Pancreas (tissue), 10 donors: ENCODE data around the gene ACVR1C. TPM values are rescaled to one million over a fixed set of nuclear protein-coding genes. Genes with fewer than 3 reads are reported as not detected.

Source experiments
- ATAC-seq, 4 donors: fragments of 200-7000 bp; cut with Tn5 transposase; one replicate each; pipeline versions ENCODE4 v1.8.0 to v1.9.1; 2020; ENCODE audit warnings: mild to moderate bottlenecking in 4 of 4, moderate library complexity in 4 of 4
- DNase-seq, 6 donors: peaks; one replicate each; pipeline ENCODE4 v3.0.0-alpha.2; 2020
- FAIRE-seq: peaks from 2 replicates; lab custom pipeline; 2012; peaks lifted over from hg19 to GRCh38; lab: Jason Lieb, UNC
- H3K27ac ChIP-seq, 4 donors: fragments of 200-600 bp; sonication (generic); 1 replicate in 3 of 4; 2 replicates in 1 of 4; pipeline versions ENCODE4 v1.5.0 to v1.8.0; 2020
- H3K27me3 ChIP-seq, 4 donors: fragments of 200-600 bp; one replicate each; pipeline ENCODE4 v1.8.0; 2021
- H3K36me3 ChIP-seq, 3 donors: fragments of 200-600 bp; sonication (generic) in 1 of 3; one replicate each; pipeline versions ENCODE4 v1.5.0 to v1.8.0; 2020 to 2021
- H3K4me1 ChIP-seq, 3 donors: fragments of 200-600 bp; one replicate each; pipeline ENCODE4 v1.8.0; 2021
- H3K4me3 ChIP-seq, 4 donors: fragments of 200-600 bp; sonication (generic) in 2 of 4; one replicate each; pipeline versions ENCODE4 v1.5.0 to v1.8.0; 2020 to 2021
- H3K9me3 ChIP-seq, 4 donors: fragments of 200-600 bp; one replicate each; pipeline ENCODE4 v1.8.0; 2021
- WGBS, 2 donors: extraction: QIAGEN DNeasy Blood & Tissue Kit; methylation state at CpG; one replicate each; pipeline ENCODE4 v1.1.7; 2013; 5-methylcytosine and 5-hydroxymethylcytosine counted together
- intact Hi-C, 3 donors: fragments of 100-400 bp; cut with DNase I; formaldehyde crosslinking; loops; one replicate each; pipeline versions ENCODE4 v1.11.1 to v1.14.2; 2022
- polyA plus RNA-seq, 2 donors: library from polyadenylated mRNA; stranded (reverse); fragments of 200-250 nt; gene quantifications; one replicate each; pipeline ENCODE4 v1.2.3, GENCODE V29; 2013
- total RNA-seq, 6 donors: library from RNA; stranded (reverse); fragmentation: NEBNext Ultra II Directional in 4 of 6; extraction: Animal tissue kit (Norgen Biotek cat#: 25700) in 4 of 6; gene quantifications; one replicate each; pipeline versions ENCODE4 v1.2.1 to v1.2.4, GENCODE V29; 2021 to 2023
- TF ChIP-seq, protein P1 (sequence below), 4 donors: fragments of 200-600 bp; sonication (generic) in 3 of 4; IDR thresholded peaks; one replicate each; pipeline versions ENCODE4 v1.5.0 to v1.8.0; 2021; ENCODE audit warnings: antibody characterized with exemption in 4 of 4
- donor health status: healthy with polysubstance abuse.
- donor health status: DM: no; HTN: no; CAD: no; lungs with moderate emphysema.
- donor health status: DM: no; HTN: no; CAD: no.
- donor health status: control.
- donor health status: control.
- donor health status: Bipolar disorder and iron deficiency.
- donor health status: DM: yes; HTN: yes; CAD: no.
- donor health status: DM: no; HTN: no; CAD: no.
- donor health status: DM: no; HTN: no; CAD: no.
- donor health status: DM: yes; HTN: yes; CAD: no.

Gene ACVR1C
- total and polyA plus RNA-seq, 8 donors: 0.46 to 2.7 (median 1.5) TPM

DNA sequence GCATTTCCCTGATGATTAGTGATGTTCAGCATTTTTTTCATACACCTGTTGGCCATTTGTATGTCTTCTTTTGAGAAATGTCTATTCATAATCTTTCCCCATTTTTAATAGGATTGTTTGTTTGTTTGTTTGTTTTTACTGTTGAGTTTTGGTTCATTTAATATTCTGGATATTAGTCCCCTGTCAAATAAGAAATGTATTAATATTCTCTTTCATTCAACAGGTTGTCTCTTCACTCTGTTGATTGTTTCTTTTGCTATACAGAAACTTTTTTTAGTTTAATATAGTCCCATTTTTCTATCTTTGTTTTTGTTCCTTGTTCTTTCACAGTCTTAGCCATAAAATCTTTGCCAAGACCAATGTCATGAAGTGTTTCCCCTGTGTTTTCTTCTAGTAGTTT, 22.1 kb downstream of the ACVR1C start:
- H3K27ac ChIP-seq: no peak overlapping the region
- no peak for FAIRE-seq
- no peak for ATAC-seq
- no peaks in the 10 kb centered on the region for H3K36me3 ChIP-seq
- intact Hi-C loops: no loop called here
- no peaks in the 10 kb centered on the region for H3K9me3 ChIP-seq
- H3K27me3 ChIP-seq: no peaks in the 10 kb centered on the region
- no peak for DNase-seq
- H3K4me3 ChIP-seq: no peak overlapping the region
- no peaks in the 10 kb centered on the region for H3K4me1 ChIP-seq
- TF ChIP-seq, protein P1, sequence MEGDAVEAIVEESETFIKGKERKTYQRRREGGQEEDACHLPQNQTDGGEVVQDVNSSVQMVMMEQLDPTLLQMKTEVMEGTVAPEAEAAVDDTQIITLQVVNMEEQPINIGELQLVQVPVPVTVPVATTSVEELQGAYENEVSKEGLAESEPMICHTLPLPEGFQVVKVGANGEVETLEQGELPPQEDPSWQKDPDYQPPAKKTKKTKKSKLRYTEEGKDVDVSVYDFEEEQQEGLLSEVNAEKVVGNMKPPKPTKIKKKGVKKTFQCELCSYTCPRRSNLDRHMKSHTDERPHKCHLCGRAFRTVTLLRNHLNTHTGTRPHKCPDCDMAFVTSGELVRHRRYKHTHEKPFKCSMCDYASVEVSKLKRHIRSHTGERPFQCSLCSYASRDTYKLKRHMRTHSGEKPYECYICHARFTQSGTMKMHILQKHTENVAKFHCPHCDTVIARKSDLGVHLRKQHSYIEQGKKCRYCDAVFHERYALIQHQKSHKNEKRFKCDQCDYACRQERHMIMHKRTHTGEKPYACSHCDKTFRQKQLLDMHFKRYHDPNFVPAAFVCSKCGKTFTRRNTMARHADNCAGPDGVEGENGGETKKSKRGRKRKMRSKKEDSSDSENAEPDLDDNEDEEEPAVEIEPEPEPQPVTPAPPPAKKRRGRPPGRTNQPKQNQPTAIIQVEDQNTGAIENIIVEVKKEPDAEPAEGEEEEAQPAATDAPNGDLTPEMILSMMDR (IDR thresholded peaks at IDR 0.05): no peak

- TF ChIP-seq, protein P1 (IDR thresholded peaks at IDR 0.05): no peak
- FAIRE-seq: no peak
- no peak for DNase-seq
- WGBS, 2 donors: 88 to 100% methylated on average over 1 of the region's 1 CpG
- intact Hi-C loops: no loop called here
- Histone ChIP-seq H3K27me3 (no peaks in the 10 kb centered on the region), H3K4me1 (no peaks in the 10 kb centered on the region), H3K4me3 (no peak overlapping the region), H3K9me3 (no peaks in the 10 kb centered on the region), H3K27ac (no peak overlapping the region), H3K36me3 (no peaks in the 10 kb centered on the region)
- no peak for ATAC-seq
Observed at GRCh38 chr2:157603198-157603597, 25.5 kb downstream of the ACVR1C start.

GRCh38 chr2:157601807-157602206, 26.9 kb downstream of the ACVR1C start:
- intact Hi-C loops: no loop called here
- Histone ChIP-seq H3K9me3 (no peaks in the 10 kb centered on the region), H3K4me1 (no peaks in the 10 kb centered on the region), H3K4me3 (no peak overlapping the region), H3K27me3 (no peaks in the 10 kb centered on the region), H3K36me3 (no peaks in the 10 kb centered on the region), H3K27ac (no peak overlapping the region)
- 77 to 82% methylated on average over 4 of the region's 4 CpGs for WGBS, 2 donors
- TF ChIP-seq, protein P1 (IDR thresholded peaks at IDR 0.05): no peak
- FAIRE-seq (no peak), DNase-seq (no peak), ATAC-seq (no peak)

GRCh38 chr2:157596992-157597681, 31.5 kb downstream of the ACVR1C start:
- H3K4me1 ChIP-seq: no peaks in the 10 kb centered on the region
- H3K4me3 ChIP-seq: peak overlapping the region in 2 of 4 donors; percentile 12 to 27
- intact Hi-C loops: no loop called here

DNA sequence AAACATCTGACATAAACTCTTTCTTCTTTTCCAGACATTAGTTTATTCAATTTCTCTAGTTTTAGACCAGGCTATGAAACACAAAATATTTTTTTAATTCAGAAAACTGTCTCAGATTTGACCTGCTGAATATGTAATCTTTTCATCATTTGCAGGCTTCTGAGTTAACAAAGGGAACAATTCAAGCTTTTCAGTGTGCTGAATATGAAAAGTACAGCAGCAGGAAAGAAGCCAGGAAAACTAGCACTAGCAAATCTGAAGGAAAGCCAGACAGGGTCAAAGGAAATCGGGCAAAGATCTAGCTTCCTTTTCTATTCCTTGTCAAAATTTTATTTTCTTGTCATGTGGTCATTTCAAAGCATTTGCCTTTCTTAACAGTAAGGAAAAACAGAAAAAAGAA, 35.3 kb downstream of the ACVR1C start:
- TF ChIP-seq, protein P1 (IDR thresholded peaks at IDR 0.05): no peak
- 33 to 34% methylated on average over 1 of the region's 1 CpG for WGBS, 2 donors
- Histone ChIP-seq H3K4me1 (no peaks in the 10 kb centered on the region), H3K27me3 (no peaks in the 10 kb centered on the region), H3K27ac (no peak overlapping the region), H3K36me3 (no peaks in the 10 kb centered on the region), H3K9me3 (no peaks in the 10 kb centered on the region), H3K4me3 (no peak overlapping the region)
- intact Hi-C loops: no loop called here
- FAIRE-seq (no peak), DNase-seq (no peak), ATAC-seq (no peak)

More at GRCh38 chr2:157596992-157597681, 31.5 kb downstream of the ACVR1C start:
- ATAC-seq: peak; percentile 68 to 92 (median 92)
- TF ChIP-seq, protein P1 (IDR thresholded peaks at IDR 0.05): peak in 2 of 4 donors; percentile 34 to 35
- DNase-seq: peak; percentile 29 to 79 (median 43)
- no peak for FAIRE-seq
- no peaks in the 10 kb centered on the region for H3K9me3 ChIP-seq
- no peak overlapping the region for H3K27ac ChIP-seq
- no peaks in the 10 kb centered on the region for H3K36me3 ChIP-seq
- H3K27me3 ChIP-seq: no peaks in the 10 kb centered on the region
- WGBS, 2 donors: 21 to 22% methylated on average over 45 of the region's 45 CpGs
